HepG2 (cell line): Measurements from ENCODE around the gene PKP4. TPM values are rescaled to one million over a fixed set of nuclear protein-coding genes. Genes with fewer than 3 reads are reported as not detected.

Source experiments
- ATAC-seq: fragments of 200-7000 bp; cut with Tn5 transposase; 3 replicates; pipeline ENCODE4 v1.9.1; 2020; ENCODE audit warnings: mild to moderate bottlenecking, moderate library complexity
- BruUV-seq: library from RNA; stranded (reverse); fragments of 400-500 nt; replicated peaks from 2 replicates; lab custom pipeline; 2021; lab: Mats Ljungman, UMichigan
- CTCF ChIA-PET: fragments of 300-600 bp; formaldehyde crosslinking; extraction: SDS; loops from one replicate; lab custom pipeline; 2021; ENCODE audit warnings: low total read pairs, inconsistent platforms, low intra/inter-chr PET ratio; lab: Yijun Ruan, JAX
- POLR2A ChIA-PET: fragments of 350-600 bp; sonication (Branson Sonifier 250); formaldehyde crosslinking; loops from one replicate; lab custom pipeline; 2020; ENCODE audit warnings: antibody characterized with exemption, inconsistent platforms; lab: Yijun Ruan, JAX
- DNase-seq: peaks from one replicate; pipeline ENCODE4 v3.0.0-alpha.2; 2015; ENCODE audit warnings: low spot score
- FAIRE-seq: peaks from 3 replicates; lab custom pipeline; 2011; peaks lifted over from hg19 to GRCh38; lab: Jason Lieb, UNC
- H2AFZ ChIP-seq: one replicate; pipeline ENCODE4 v1.6.1; 2011; ENCODE audit warnings: low read length, inconsistent platforms
- H3K27ac ChIP-seq: fragments of 300-600 bp; 3 replicates; pipeline ENCODE4 v1.8.0; 2011; ENCODE audit warnings: mixed run types, mild to moderate bottlenecking, mixed read lengths, low read length, inconsistent platforms; ENCODE audit not compliant: insufficient read depth; ENCODE audit errors: extremely low read length
- H3K27me3 ChIP-seq, 2 experiments: fragments of 200-600 bp in 1 of 2; 2 replicates in 1 of 2; 3 replicates in 1 of 2; pipeline versions ENCODE4 v1.6.0 to v1.8.0; 2011; ENCODE audit warnings: low read length in 2 of 2, mild to moderate bottlenecking in 2 of 2, moderate library complexity in 2 of 2, inconsistent platforms in 1 of 2; ENCODE audit not compliant: insufficient read depth in 2 of 2, control insufficient read depth in 1 of 2
- H3K36me3 ChIP-seq, 2 experiments: fragments of 200-600 bp in 1 of 2; replicated peaks in 1 of 2; 2 replicates in 1 of 2; 3 replicates in 1 of 2; pipeline versions ENCODE4 v1.5.1 to v1.8.0; 2011; ENCODE audit warnings: low read length in 2 of 2, inconsistent platforms in 1 of 2; ENCODE audit not compliant: insufficient read depth in 2 of 2, control insufficient read depth in 1 of 2
- H3K4me1 ChIP-seq: 2 replicates; pipeline ENCODE4 v1.5.1; 2012; ENCODE audit warnings: low read length, inconsistent platforms; ENCODE audit not compliant: insufficient read depth
- H3K4me2 ChIP-seq: 2 replicates; pipeline ENCODE4 v1.6.0; 2011; ENCODE audit warnings: low read depth, low read length, inconsistent platforms
- H3K4me3 ChIP-seq, 3 experiments: fragments of 200-600 bp in 1 of 3; sonication (generic), shearing (Covaris generic) in 1 of 3; replicated peaks in 1 of 3; 2 replicates each; pipeline ENCODE4 v1.5.1; 2011 to 2016; ENCODE audit warnings: low read length in 3 of 3, inconsistent platforms in 2 of 3, low read depth in 2 of 3, mild to moderate bottlenecking in 2 of 3, control low read depth in 1 of 3, mixed read lengths in 1 of 3; ENCODE audit not compliant: insufficient read depth in 1 of 3
- H3K79me2 ChIP-seq: one replicate; pipeline ENCODE4 v1.6.1; 2011; ENCODE audit warnings: low read length, inconsistent platforms; ENCODE audit not compliant: insufficient read depth
- H3K9ac ChIP-seq: 2 replicates; pipeline ENCODE4 v1.6.0; 2011; ENCODE audit warnings: mild to moderate bottlenecking, low read depth, low read length, inconsistent platforms; ENCODE audit not compliant: insufficient read depth
- H3K9me3 ChIP-seq: 2 replicates; pipeline ENCODE4 v1.5.1; 2012; ENCODE audit warnings: mild to moderate bottlenecking, low read length
- H4K20me1 ChIP-seq: 2 replicates; pipeline ENCODE4 v1.6.0; 2011; ENCODE audit warnings: inconsistent platforms, mild to moderate bottlenecking, low read length, moderate library complexity; ENCODE audit not compliant: insufficient read depth
- CBX2 ChIP-seq, 2 experiments: fragments of 200-600 bp in 1 of 2; sonication (generic); formaldehyde crosslinking in 1 of 2; IDR thresholded peaks; 2 replicates each; pipeline versions ENCODE4 v1.7.0 to v1.8.1; 2018 to 2022; ENCODE audit warnings: low read depth in 2 of 2, low read length in 1 of 2, mild to moderate bottlenecking in 1 of 2, missing genetic modification reagents in 1 of 2
- EEA1 ChIP-seq: sonication (generic); formaldehyde crosslinking; IDR thresholded peaks from 2 replicates; pipeline ENCODE4 v1.5.1; 2020; ENCODE audit warnings: mild to moderate bottlenecking, missing genetic modification reagents, borderline replicate concordance
- KLF11 ChIP-seq: IDR thresholded peaks from 2 replicates; pipeline ENCODE4 v1.6.1; 2016; ENCODE audit warnings: missing compliant biosample characterization
- KLF16 ChIP-seq, 2 experiments: sonication (generic) in 1 of 2; formaldehyde crosslinking in 1 of 2; IDR thresholded peaks; 2 replicates each; pipeline versions ENCODE4 v1.6.1 to v1.8.0; 2016 to 2023; ENCODE audit warnings: missing genetic modification reagents in 2 of 2, missing compliant biosample characterization in 1 of 2
- KMT2B ChIP-seq: IDR thresholded peaks from 2 replicates; pipeline ENCODE4 v1.6.1; 2016; ENCODE audit warnings: missing genetic modification reagents, missing compliant biosample characterization
- LCORL ChIP-seq, 2 experiments: fragments of 450-650 bp in 1 of 2; sonication (generic) in 1 of 2; formaldehyde crosslinking in 1 of 2; IDR thresholded peaks; 2 replicates each; pipeline versions ENCODE4 v1.5.0 to v1.6.1; 2017 to 2020; ENCODE audit warnings: antibody characterized with exemption in 1 of 2, missing genetic modification reagents in 1 of 2
- PAF1 ChIP-seq: IDR thresholded peaks from 2 replicates; pipeline ENCODE4 v1.6.1; 2016; ENCODE audit warnings: missing genetic modification reagents, missing compliant biosample characterization
- PAWR ChIP-seq: sonication (generic); formaldehyde crosslinking; IDR thresholded peaks from 2 replicates; pipeline ENCODE4 v1.4.0; 2020; ENCODE audit warnings: missing genetic modification reagents, mild to moderate bottlenecking, borderline replicate concordance
- REXO4 ChIP-seq: sonication (generic); formaldehyde crosslinking; IDR thresholded peaks from 2 replicates; pipeline ENCODE4 v1.8.0; 2022; ENCODE audit warnings: missing genetic modification reagents, mild to moderate bottlenecking, borderline replicate concordance
- SP5 ChIP-seq: IDR thresholded peaks from 2 replicates; pipeline ENCODE4 v1.6.1; 2016; ENCODE audit warnings: low read depth, borderline replicate concordance
- THYN1 ChIP-seq: sonication (generic); formaldehyde crosslinking; IDR thresholded peaks from 2 replicates; pipeline ENCODE4 v1.8.1; 2023; ENCODE audit warnings: low read depth, mild to moderate bottlenecking, moderate library complexity, missing genetic modification reagents, borderline replicate concordance
- ZFP91 ChIP-seq: sonication (generic); formaldehyde crosslinking; IDR thresholded peaks from 2 replicates; pipeline ENCODE4 v1.9.0; 2022; ENCODE audit warnings: missing genetic modification reagents, mild to moderate bottlenecking, borderline replicate concordance
- ZNF17 ChIP-seq: sonication (generic); formaldehyde crosslinking; IDR thresholded peaks from 2 replicates; pipeline ENCODE4 v1.5.0; 2020; ENCODE audit warnings: mild to moderate bottlenecking, missing genetic modification reagents
- ZNF34 ChIP-seq: sonication (generic); formaldehyde crosslinking; IDR thresholded peaks from 2 replicates; pipeline ENCODE4 v1.4.0; 2020; ENCODE audit warnings: mild to moderate bottlenecking, missing genetic modification reagents, borderline replicate concordance
- ZNF589 ChIP-seq: sonication (generic); formaldehyde crosslinking; conservative IDR thresholded peaks from 2 replicates; pipeline ENCODE4 v1.8.0; 2022; ENCODE audit warnings: mild to moderate bottlenecking, moderate library complexity, missing genetic modification reagents
- ZNF619 ChIP-seq: sonication (generic); formaldehyde crosslinking; IDR thresholded peaks from 2 replicates; pipeline ENCODE4 v1.4.0; 2020; ENCODE audit warnings: mild to moderate bottlenecking, missing genetic modification reagents
- ZNF691 ChIP-seq: sonication (generic); formaldehyde crosslinking; IDR thresholded peaks from 2 replicates; pipeline ENCODE4 v1.4.0; 2020; ENCODE audit warnings: missing genetic modification reagents, low read depth, mild to moderate bottlenecking, borderline replicate concordance
- ZSCAN25 ChIP-seq: sonication (generic); formaldehyde crosslinking; IDR thresholded peaks from 2 replicates; pipeline ENCODE4 v1.8.0; 2022; ENCODE audit warnings: mild to moderate bottlenecking, missing genetic modification reagents
- WGBS: methylation state at CpG from one replicate; pipeline ENCODE4 v1.1.6; 2017; ENCODE audit warnings: low lambda C conversion rate; 5-methylcytosine and 5-hydroxymethylcytosine counted together
- in situ Hi-C: cut with HindIII; loops from 2 replicates; pipeline ENCODE4 v1.10.0; 2017; ENCODE audit warnings: low pct_unique_long_range_greater_than_20kb; ENCODE audit not compliant: extremely low pct_ligation_motif_present
- intact Hi-C: fragments of 100-400 bp; cut with micrococcal nuclease; formaldehyde crosslinking; loops from one replicate; pipeline ENCODE4 v1.10.0; 2022; ENCODE audit not compliant: unreplicated experiment
- polyA plus RNA-seq, 8 experiments: library from polyadenylated mRNA; depleted of rRNA in 3 of 8; stranded (reverse) in 7 of 8; unstranded in 1 of 8; fragments of >200 nt; fragmentation: Illumina TruSeq in 4 of 8; extraction: Trizol in 4 of 8; gene quantifications; 2 replicates each; pipeline versions ENCODE4 v1.2.1 to v1.2.3, GENCODE V29; 2011 to 2016; ENCODE audit warnings: low read depth in 4 of 8, missing spikeins in 1 of 8, mixed read lengths in 1 of 8; ENCODE audit not compliant: insufficient read depth in 1 of 8
- total RNA-seq, 5 experiments: library from RNA; depleted of rRNA; stranded (reverse); fragments of >200 nt; fragmentation: Illumina TruSeq; extraction: Trizol; gene quantifications; 2 replicates each; pipeline ENCODE4 v1.2.3, GENCODE V29; 2016; ENCODE audit warnings: low read depth in 1 of 5
- TF ChIP-seq, protein P1 (sequence below), 2 experiments: sonication (generic) in 1 of 2; formaldehyde crosslinking in 1 of 2; IDR thresholded peaks; 2 replicates each; pipeline versions ENCODE4 v1.4.0 to v1.6.1; 2016 to 2020; ENCODE audit warnings: borderline replicate concordance in 1 of 2, low read depth in 1 of 2, mild to moderate bottlenecking in 1 of 2, missing genetic modification reagents in 1 of 2

Gene PKP4
- total and polyA plus RNA-seq, 2 of the 13 experiments (the other 11 are each of a cell fraction or from before 2014, with no cell fraction given): 80.9 to 90.5 TPM

DNA sequence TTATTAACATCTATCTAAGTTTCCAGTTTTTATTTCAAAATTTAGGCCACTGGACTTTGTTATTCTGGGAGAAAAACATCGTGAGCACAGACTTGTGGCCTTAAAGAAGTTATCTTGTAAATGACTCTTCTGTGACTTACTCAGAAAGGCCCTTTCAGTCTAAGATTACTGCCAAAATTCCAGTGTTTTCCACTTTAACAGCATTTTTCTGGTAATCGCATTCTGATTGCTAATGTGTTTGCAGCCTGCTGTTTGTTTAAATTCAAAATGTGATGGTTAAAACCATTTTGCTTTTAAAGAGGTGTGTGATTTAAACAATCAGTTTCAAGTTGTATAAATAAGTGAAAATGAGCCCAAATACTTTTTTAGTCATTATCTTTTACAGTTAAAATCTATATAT lies 201.6 kb downstream of the PKP4 start:
- H3K9ac ChIP-seq: no peak overlapping the region
- CTCF ChIA-PET: no interaction called here
- in situ Hi-C loops: no loop called here
- no peak for TF ChIP-seq ZNF589 (CRISPR knock-in tag)
- TF ChIP-seq THYN1: no peak
- TF ChIP-seq ZNF691 (CRISPR knock-in tag): no peak
- TF ChIP-seq SP5 (CRISPR knock-in tag): no peak
- no peak for TF ChIP-seq EEA1 (CRISPR knock-in tag)
- TF ChIP-seq PAWR: no peak
- TF ChIP-seq ZNF619 (CRISPR knock-in tag): no peak
- TF ChIP-seq KLF11 (CRISPR knock-in tag): no peak
- TF ChIP-seq, protein P1, sequence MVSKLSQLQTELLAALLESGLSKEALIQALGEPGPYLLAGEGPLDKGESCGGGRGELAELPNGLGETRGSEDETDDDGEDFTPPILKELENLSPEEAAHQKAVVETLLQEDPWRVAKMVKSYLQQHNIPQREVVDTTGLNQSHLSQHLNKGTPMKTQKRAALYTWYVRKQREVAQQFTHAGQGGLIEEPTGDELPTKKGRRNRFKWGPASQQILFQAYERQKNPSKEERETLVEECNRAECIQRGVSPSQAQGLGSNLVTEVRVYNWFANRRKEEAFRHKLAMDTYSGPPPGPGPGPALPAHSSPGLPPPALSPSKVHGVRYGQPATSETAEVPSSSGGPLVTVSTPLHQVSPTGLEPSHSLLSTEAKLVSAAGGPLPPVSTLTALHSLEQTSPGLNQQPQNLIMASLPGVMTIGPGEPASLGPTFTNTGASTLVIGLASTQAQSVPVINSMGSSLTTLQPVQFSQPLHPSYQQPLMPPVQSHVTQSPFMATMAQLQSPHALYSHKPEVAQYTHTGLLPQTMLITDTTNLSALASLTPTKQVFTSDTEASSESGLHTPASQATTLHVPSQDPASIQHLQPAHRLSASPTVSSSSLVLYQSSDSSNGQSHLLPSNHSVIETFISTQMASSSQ (IDR thresholded peaks at IDR 0.05; ENCODE audit: low read depth): no peak
- TF ChIP-seq, protein P1 (CRISPR knock-in tag; IDR thresholded peaks at IDR 0.05; ENCODE audit: borderline replicate concordance): no peak
- no peak for TF ChIP-seq ZSCAN25 (CRISPR knock-in tag)
- no peak for TF ChIP-seq PAF1 (CRISPR knock-in tag)
- TF ChIP-seq LCORL (IDR thresholded peaks at IDR 0.05): no peak
- TF ChIP-seq LCORL (CRISPR knock-in tag; IDR thresholded peaks at IDR 0.05): no peak
- TF ChIP-seq CBX2 (IDR thresholded peaks at IDR 0.05; ENCODE audit: low read depth, low read length): no peak
- no peak for TF ChIP-seq CBX2 (CRISPR knock-in tag; IDR thresholded peaks at IDR 0.05; ENCODE audit: low read depth)
- TF ChIP-seq ZNF17 (CRISPR knock-in tag): no peak
- TF ChIP-seq REXO4 (CRISPR knock-in tag): no peak
- TF ChIP-seq KMT2B (CRISPR knock-in tag): no peak
- TF ChIP-seq KLF16 (CRISPR knock-in tag; IDR thresholded peaks at IDR 0.05): no peak
- TF ChIP-seq ZFP91 (CRISPR knock-in tag): no peak
- TF ChIP-seq ZNF34: no peak
- H3K4me2 ChIP-seq: no peak overlapping the region
- POLR2A ChIA-PET: no interaction called here
- H3K27me3 ChIP-seq: no peaks in the 10 kb centered on the region
- no peaks in the 10 kb centered on the region for H3K9me3 ChIP-seq
- peaks cover 30 to 76% of the 10 kb centered on the region in 2 experiments for H3K36me3 ChIP-seq
- no peak for FAIRE-seq
- H3K4me3 ChIP-seq: no peak overlapping the region
- intact Hi-C loops: no loop called here
- no peak overlapping the region for H2AFZ ChIP-seq
- no TSS peak for BruUV-seq
- no peaks in the 10 kb centered on the region for H4K20me1 ChIP-seq
- H3K79me2 ChIP-seq: no peaks in the 10 kb centered on the region
- DNase-seq: no peak
- H3K4me1 ChIP-seq: no peaks in the 10 kb centered on the region
- ATAC-seq: no peak
- 98% methylated on average over 2 of the region's 2 CpGs for WGBS
- H3K27ac ChIP-seq: no peak overlapping the region
